ENCODE results near the gene TPST1. TPM values are rescaled to one million over a fixed set of nuclear protein-coding genes. Genes with fewer than 3 reads are reported as not detected.

The TPST1 gene
- total RNA-seq, 1 experiment from 2014 or later, result 15.9 TPM

DNA sequence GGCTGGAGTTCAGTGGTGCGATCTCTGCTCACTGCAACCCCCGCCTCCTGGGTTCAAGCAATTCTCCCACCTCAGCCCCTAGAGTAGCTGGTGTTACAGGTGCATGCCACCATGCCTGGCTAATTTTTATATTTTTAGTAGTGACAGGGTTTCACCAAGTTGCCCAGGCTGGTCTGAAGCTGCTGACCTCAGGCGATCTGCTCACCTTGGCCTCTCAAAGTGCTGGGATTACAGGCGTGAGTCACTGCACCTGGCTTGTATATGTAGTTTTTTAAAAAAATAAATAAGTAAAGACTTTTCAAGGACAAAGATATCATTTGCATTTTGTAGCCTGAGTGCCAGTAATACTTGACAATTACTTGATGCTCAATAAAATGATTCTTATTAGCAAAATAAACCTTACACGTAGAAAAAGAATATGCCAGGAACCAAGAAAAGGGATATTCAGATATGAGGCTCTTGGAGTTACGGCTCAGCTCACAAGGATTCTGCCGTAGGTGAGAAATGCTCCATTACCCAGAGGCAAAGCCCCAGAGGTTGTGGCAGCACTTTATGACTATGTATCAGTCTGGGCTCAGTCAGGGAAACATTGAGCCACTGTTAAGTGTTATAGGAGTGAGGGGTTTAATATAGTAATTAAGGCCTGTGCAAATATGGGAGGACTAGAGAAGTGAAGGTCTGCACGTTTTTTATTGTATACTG is 98.5 kb downstream of the TPST1 start:
- no peak overlapping the region for H3K4me2 ChIP-seq (ENCODE audit: insufficient read depth, insufficient read length, low read length)
- H3K27me3 Mint-ChIP-seq (ENCODE audit: low read depth), result no peaks in the 10 kb centered on the region
- H3K23me2 ChIP-seq (ENCODE audit: insufficient read length, low read depth, low read length, poor library complexity, severe bottlenecking), result no peaks in the 10 kb centered on the region
- no peaks in the 10 kb centered on the region for H3K79me2 ChIP-seq (ENCODE audit: insufficient read depth, low read length)
- H3K4me3 Mint-ChIP-seq, result no peak overlapping the region
- H4K8ac ChIP-seq (replicated peaks; ENCODE audit: insufficient read length, low read depth, low read length), result no peak overlapping the region
- no peaks in the 10 kb centered on the region for H3K27me3 ChIP-seq (ENCODE audit: insufficient read depth, low read length)
- H2BK20ac ChIP-seq (ENCODE audit: low read depth, low read length, poor library complexity, severe bottlenecking), result no peak overlapping the region
- H3K23ac ChIP-seq (ENCODE audit: insufficient read length, low read depth, low read length), result no peak overlapping the region
- H4K5ac ChIP-seq (ENCODE audit: insufficient read length, low read depth, low read length), result no peak overlapping the region
- no peak overlapping the region for H2AK5ac ChIP-seq (ENCODE audit: insufficient read length, low read length)
- no peak overlapping the region for H2BK12ac ChIP-seq (ENCODE audit: insufficient read length, low read depth, low read length)
- no peak overlapping the region for H3K56ac ChIP-seq (ENCODE audit: insufficient read length, low read depth, low read length)
- no peak overlapping the region for H2BK5ac ChIP-seq (ENCODE audit: insufficient read length, low read length)
- H3K9ac ChIP-seq (ENCODE audit: extremely low read depth, insufficient read length, low read length), result no peak overlapping the region
- no peak overlapping the region for H3K14ac ChIP-seq (ENCODE audit: insufficient read depth, low read length)
- no peak overlapping the region for H2BK15ac ChIP-seq (ENCODE audit: low read depth, low read length)
- H3K4ac ChIP-seq (ENCODE audit: low read depth, low read length), result no peak overlapping the region
- no peak for DNase-seq
- WGBS (ENCODE audit: extremely low coverage, insufficient read length, low lambda C conversion rate), result 100% methylated on average over 1 of the region's 8 CpGs
- H3K4me1 ChIP-seq (ENCODE audit: insufficient read depth, low read length), result no peaks in the 10 kb centered on the region
- H3K79me1 ChIP-seq (ENCODE audit: insufficient read depth, low read depth, low read length, poor library complexity, severe bottlenecking), result no peaks in the 10 kb centered on the region
- H2BK120ac ChIP-seq (ENCODE audit: low read depth, low read length, poor library complexity, severe bottlenecking), result no peak overlapping the region
- H3K36me3 Mint-ChIP-seq (ENCODE audit: insufficient read depth in 1 of 3, low read depth in 3 of 3), result peaks cover 3 to 11% (median 3%) of the 10 kb centered on the region in 3 experiments; a peak in 5 of 7 replicates
- no peak overlapping the region for H4K91ac ChIP-seq (ENCODE audit: insufficient read length, low read depth, low read length)
- no peaks in the 10 kb centered on the region for H3K9me3 ChIP-seq (ENCODE audit: control insufficient read depth, low read depth, low read length)
- TF ChIP-seq, protein P1, sequence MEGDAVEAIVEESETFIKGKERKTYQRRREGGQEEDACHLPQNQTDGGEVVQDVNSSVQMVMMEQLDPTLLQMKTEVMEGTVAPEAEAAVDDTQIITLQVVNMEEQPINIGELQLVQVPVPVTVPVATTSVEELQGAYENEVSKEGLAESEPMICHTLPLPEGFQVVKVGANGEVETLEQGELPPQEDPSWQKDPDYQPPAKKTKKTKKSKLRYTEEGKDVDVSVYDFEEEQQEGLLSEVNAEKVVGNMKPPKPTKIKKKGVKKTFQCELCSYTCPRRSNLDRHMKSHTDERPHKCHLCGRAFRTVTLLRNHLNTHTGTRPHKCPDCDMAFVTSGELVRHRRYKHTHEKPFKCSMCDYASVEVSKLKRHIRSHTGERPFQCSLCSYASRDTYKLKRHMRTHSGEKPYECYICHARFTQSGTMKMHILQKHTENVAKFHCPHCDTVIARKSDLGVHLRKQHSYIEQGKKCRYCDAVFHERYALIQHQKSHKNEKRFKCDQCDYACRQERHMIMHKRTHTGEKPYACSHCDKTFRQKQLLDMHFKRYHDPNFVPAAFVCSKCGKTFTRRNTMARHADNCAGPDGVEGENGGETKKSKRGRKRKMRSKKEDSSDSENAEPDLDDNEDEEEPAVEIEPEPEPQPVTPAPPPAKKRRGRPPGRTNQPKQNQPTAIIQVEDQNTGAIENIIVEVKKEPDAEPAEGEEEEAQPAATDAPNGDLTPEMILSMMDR (conservative IDR thresholded peaks at IDR 0.05), result no peak
- no peak overlapping the region for H3K27ac ChIP-seq (ENCODE audit: insufficient read length, low read depth, low read length)
- peaks cover 30 to 33% of the 10 kb centered on the region in 2 experiments for H3K4me1 Mint-ChIP-seq
- no peak overlapping the region for H3K18ac ChIP-seq (ENCODE audit: insufficient read length, low read depth, low read length)
- peaks cover 2 to 5% of the 10 kb centered on the region in 2 experiments for H3K9me3 Mint-ChIP-seq
- no peak overlapping the region for H3T11ph ChIP-seq (ENCODE audit: low read length)
- H2AFZ ChIP-seq (ENCODE audit: low read length), result no peak overlapping the region
- H3K27ac Mint-ChIP-seq, result peak overlapping the region in 2 of 3 experiments; percentile 2 to 49; a peak in 2 of 7 replicates
- H4K20me1 ChIP-seq (ENCODE audit: control insufficient read depth, insufficient read depth, insufficient read length), result no peaks in the 10 kb centered on the region
